GM23338 (cell line): Measurements from ENCODE around the gene SEMA4C.

Source experiments
- CREB1 ChIP-seq: fragments of 250-450 bp; sonication (Bioruptor Pico); IDR thresholded peaks from 2 replicates; pipeline ENCODE4 v1.5.0; 2020; ENCODE audit warnings: low read depth, mild to moderate bottlenecking, moderate library complexity
- CTCF ChIP-seq, 2 experiments: fragments of 200-600 bp in 1 of 2; sonication (generic) in 1 of 2; conservative IDR thresholded peaks; 2 replicates each; pipeline versions ENCODE4 v1.5.1 to v1.6.1; 2016 to 2017; ENCODE audit warnings: antibody characterized with exemption in 2 of 2, low read depth in 2 of 2, mild to moderate bottlenecking in 2 of 2, moderate library complexity in 1 of 2
- ETS1 ChIP-seq: IDR thresholded peaks from 2 replicates; pipeline ENCODE4 v1.6.1; 2016; ENCODE audit warnings: antibody characterized with exemption
- EZH2 ChIP-seq: fragments of 200-600 bp; sonication (generic); IDR thresholded peaks from one replicate; pipeline ENCODE4 v1.8.0; 2017; ENCODE audit warnings: antibody characterized with exemption, mild to moderate bottlenecking, low read depth; ENCODE audit not compliant: unreplicated experiment
- EZH2phosphoT487 ChIP-seq: fragments of 200-600 bp; sonication (generic); IDR thresholded peaks from one replicate; pipeline ENCODE4 v1.8.1; 2018; ENCODE audit warnings: antibody characterized with exemption; ENCODE audit not compliant: unreplicated experiment
- JUNB ChIP-seq: IDR thresholded peaks from one replicate; pipeline ENCODE4 v1.6.1; 2016; ENCODE audit warnings: antibody characterized with exemption; ENCODE audit not compliant: unreplicated experiment
- POLR2AphosphoS5 ChIP-seq: IDR thresholded peaks from 2 replicates; pipeline ENCODE4 v1.6.1; 2016; ENCODE audit warnings: antibody characterized with exemption, low read depth
- REST ChIP-seq: IDR thresholded peaks from one replicate; pipeline ENCODE4 v1.6.1; 2018; ENCODE audit warnings: antibody characterized with exemption; ENCODE audit not compliant: unreplicated experiment
- STAT1 ChIP-seq: IDR thresholded peaks from one replicate; pipeline ENCODE4 v1.6.1; 2016; ENCODE audit warnings: antibody characterized with exemption; ENCODE audit not compliant: unreplicated experiment
- ZNF114 ChIP-seq: fragments of 250-450 bp; sonication (Bioruptor Pico); IDR thresholded peaks from 2 replicates; pipeline ENCODE4 v1.5.0; 2020; ENCODE audit warnings: mild to moderate bottlenecking, moderate library complexity
- ZNF462 ChIP-seq: fragments of 250-450 bp; sonication (Bioruptor Pico); IDR thresholded peaks from 2 replicates; pipeline ENCODE4 v1.5.0; 2020; ENCODE audit warnings: mild to moderate bottlenecking, moderate library complexity

- TF ChIP-seq EZH2 = no peak
- TF ChIP-seq ETS1 = no peak
- no peak for TF ChIP-seq CTCF (conservative IDR thresholded peaks at IDR 0.05; ENCODE audit: low read depth in 2 of 2)
- TF ChIP-seq REST = no peak
- TF ChIP-seq EZH2phosphoT487 = no peak
- TF ChIP-seq POLR2AphosphoS5 = no peak
- TF ChIP-seq ZNF462 (CRISPR knock-in tag) = no peak
- no peak for TF ChIP-seq CREB1 (CRISPR knock-in tag)
- no peak for TF ChIP-seq JUNB
- TF ChIP-seq STAT1 = no peak
- TF ChIP-seq ZNF114 (CRISPR knock-in tag) = no peak
Measured at GRCh38 chr2:96867756-96868554, 1.9 kb downstream of the SEMA4C start.
